Measurements from ENCODE around the gene MID1. TPM values are rescaled to one million over a fixed set of nuclear protein-coding genes. Genes with fewer than 3 reads are reported as not detected.
A peak's percentile ranks its signal among the peaks of the same experiment; 100 is the strongest.

Gene MID1
- total RNA-seq, 1 donor = 20.4 TPM

DNA sequence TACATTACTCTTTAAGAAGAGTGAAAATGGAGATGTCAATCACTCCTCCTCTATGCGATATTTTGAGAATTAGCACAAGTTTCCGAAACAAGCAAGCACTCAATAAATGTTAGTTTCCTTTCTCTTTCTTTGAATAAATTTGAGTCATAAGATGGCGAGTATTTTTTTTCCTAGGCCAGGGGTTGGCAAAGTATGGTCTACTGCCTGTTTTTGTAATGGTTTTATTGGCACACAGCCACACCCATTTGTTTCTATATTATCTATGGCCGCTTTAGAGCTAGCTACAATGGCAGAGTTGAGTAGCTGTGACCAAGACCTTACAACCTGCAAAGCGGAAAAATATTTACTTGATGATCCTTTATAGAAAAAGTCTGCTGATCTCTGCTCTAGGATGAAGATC, 139.5 kb downstream of the MID1 start:
- H3K4me3 ChIP-seq (ENCODE audit: low read depth, low read length) = no peak overlapping the region
- TF ChIP-seq, protein P1, sequence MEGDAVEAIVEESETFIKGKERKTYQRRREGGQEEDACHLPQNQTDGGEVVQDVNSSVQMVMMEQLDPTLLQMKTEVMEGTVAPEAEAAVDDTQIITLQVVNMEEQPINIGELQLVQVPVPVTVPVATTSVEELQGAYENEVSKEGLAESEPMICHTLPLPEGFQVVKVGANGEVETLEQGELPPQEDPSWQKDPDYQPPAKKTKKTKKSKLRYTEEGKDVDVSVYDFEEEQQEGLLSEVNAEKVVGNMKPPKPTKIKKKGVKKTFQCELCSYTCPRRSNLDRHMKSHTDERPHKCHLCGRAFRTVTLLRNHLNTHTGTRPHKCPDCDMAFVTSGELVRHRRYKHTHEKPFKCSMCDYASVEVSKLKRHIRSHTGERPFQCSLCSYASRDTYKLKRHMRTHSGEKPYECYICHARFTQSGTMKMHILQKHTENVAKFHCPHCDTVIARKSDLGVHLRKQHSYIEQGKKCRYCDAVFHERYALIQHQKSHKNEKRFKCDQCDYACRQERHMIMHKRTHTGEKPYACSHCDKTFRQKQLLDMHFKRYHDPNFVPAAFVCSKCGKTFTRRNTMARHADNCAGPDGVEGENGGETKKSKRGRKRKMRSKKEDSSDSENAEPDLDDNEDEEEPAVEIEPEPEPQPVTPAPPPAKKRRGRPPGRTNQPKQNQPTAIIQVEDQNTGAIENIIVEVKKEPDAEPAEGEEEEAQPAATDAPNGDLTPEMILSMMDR (IDR thresholded peaks at IDR 0.05; ENCODE audit: insufficient read depth, low read length) = no peak
- DNase-seq (ENCODE audit: low read depth) = no peak

DNA sequence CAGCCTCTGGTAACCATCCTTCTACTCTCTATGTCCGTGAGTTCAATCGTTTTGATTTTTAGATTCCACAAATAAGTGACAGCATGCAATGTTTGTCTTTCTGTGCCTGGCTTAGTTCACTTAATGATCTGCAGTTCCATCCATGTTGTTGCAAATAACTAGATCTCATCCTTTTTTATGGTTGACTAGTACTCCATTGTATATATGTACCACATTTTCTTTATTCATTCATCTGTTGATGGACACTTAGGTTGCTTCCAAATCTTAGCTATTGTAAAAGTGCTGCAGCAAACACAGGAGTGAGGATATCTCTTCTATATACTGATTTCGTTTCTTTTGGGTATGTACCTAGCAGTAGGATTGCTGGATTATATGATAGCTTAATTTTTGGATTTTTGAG, 140.9 kb downstream of the MID1 start:
- no peak for DNase-seq (ENCODE audit: low read depth)
- H3K4me3 ChIP-seq (ENCODE audit: low read depth, low read length) = no peak overlapping the region
- TF ChIP-seq, protein P1 (IDR thresholded peaks at IDR 0.05; ENCODE audit: insufficient read depth, low read length) = no peak

DNA sequence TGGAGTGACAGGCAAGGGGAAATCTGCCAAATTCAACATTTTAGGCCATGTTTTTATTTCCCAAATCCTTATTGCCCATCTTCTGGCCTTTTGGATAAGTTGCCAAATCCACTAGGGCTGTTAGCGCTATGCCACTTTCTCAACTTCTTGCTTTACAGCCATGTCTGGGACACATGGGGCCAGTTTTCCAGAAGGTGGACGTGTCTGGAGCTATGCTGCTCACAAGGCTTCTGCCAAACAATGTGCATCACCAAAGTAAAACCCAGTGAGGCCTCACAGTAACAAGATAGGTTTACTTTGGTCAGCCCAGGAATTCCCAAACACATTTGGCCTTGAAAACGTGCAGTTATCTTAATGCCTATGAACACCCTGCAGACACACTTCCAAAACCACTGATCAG, 142.9 kb downstream of the MID1 start:
- peak; percentile 14 for DNase-seq (ENCODE audit: low read depth)
- H3K4me3 ChIP-seq (ENCODE audit: low read depth, low read length) = no peak overlapping the region
- TF ChIP-seq, protein P1 (IDR thresholded peaks at IDR 0.05; ENCODE audit: insufficient read depth, low read length) = no peak

DNA sequence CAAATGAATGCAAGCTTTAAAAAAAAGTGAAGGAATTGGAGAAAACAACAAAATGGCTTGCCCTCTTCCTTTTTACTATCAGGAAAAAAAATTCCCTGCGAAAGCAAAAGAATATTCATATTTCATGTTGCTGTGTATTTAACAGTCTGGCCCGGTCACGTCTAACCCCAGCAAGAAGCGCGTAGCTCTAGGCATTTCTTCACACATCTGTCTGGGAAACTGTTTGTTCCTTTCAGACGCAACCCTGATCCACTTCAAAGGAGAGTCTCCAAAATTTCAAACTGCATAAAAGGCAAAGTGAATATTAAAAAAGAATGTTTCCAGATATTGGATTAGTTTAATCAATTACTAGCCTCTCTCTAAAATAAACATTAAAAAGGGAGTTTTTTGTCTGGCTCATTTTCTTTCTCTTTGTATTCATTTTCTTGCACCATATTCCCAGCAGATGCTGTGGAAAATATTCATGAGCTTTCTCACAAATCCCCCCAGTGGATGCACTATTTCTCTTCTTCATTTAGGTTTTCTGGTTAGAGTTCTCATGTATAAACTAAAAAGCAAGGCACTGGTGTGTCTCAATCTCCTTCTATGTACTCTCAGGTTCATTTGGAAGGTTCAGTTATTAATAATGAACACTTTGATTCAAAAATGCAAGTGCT, 145.3 kb downstream of the MID1 start:
- DNase-seq (ENCODE audit: low read depth) = no peak
- TF ChIP-seq, protein P1 (IDR thresholded peaks at IDR 0.05; ENCODE audit: insufficient read depth, low read length) = no peak

DNA sequence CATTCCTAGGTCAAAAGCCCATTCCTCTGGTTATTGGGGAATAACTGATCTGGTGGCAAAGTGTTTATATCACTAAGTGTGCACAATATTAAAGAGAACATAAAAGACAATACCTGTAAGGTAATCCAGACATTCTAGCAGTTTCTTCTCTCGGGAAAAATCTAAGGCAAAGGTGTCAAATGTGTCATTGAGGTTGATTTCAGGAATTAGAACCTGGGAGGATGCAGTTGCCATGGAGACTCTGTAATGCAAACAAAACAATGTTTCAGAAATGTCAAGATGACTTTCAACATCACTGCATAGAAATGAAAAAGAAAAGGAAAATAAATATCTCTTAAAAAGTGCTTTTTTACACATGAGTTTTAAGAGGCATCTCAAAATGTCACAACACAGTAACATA, 145.9 kb downstream of the MID1 start:
- TF ChIP-seq, protein P1 (IDR thresholded peaks at IDR 0.05; ENCODE audit: insufficient read depth, low read length) = no peak
- no peak overlapping the region for H3K4me3 ChIP-seq (ENCODE audit: low read depth, low read length)
- DNase-seq (ENCODE audit: low read depth) = no peak

More for the DNA sequence above, 145.3 kb downstream of the MID1 start:
- no peak overlapping the region for H3K4me3 ChIP-seq (ENCODE audit: low read depth, low read length)

DNA sequence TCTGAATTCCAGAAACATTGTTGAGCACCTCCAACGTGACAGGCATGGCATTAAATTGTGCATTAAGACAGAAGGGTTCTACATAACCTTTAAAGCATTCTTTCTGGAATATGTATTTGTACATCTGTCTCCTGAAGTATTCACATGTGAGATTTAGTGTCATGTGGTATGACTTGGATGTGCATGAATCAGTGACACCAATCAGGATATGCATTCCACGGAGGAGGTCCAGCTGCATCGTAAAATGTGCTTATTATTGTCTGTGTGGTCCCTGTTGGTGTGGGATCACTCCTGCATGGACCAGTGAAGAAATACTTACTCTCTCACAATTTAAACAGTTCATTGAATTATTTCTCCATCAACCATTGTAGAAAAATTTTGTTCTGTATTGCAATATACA, 149.0 kb downstream of the MID1 start:
- no peak overlapping the region for H3K4me3 ChIP-seq (ENCODE audit: low read depth, low read length)
- TF ChIP-seq, protein P1 (IDR thresholded peaks at IDR 0.05; ENCODE audit: insufficient read depth, low read length) = no peak
- no peak for DNase-seq (ENCODE audit: low read depth)

DNA sequence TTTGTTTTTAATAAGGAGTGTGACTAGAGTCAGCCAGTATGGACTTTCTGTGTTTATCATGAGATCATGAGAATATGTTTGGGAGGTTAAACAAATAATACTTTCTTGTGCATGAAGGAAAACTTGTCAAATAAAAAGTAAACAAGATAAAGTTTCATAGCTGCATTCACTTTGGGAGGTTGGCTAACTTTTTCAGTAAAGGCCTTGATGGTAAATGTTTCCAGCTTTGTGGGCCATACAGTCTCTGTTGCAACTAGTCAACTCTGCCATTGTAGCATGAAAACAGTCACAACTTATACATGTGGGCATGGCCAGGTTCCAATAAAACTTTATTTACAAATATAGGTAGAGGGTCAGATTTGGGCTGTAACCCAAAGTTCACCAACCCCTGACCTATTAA, 150.4 kb downstream of the MID1 start:
- no peak overlapping the region for H3K4me3 ChIP-seq (ENCODE audit: low read depth, low read length)
- no peak for DNase-seq (ENCODE audit: low read depth)
- TF ChIP-seq, protein P1 (IDR thresholded peaks at IDR 0.05; ENCODE audit: insufficient read depth, low read length) = no peak
